GM13976 (cell line): ENCODE data around the gene DISC1.

Source experiments
- DNase-seq: peaks from one replicate; pipeline ENCODE4 v3.0.0; 2012; ENCODE audit warnings: low spot score
- in situ Hi-C: fragments of 300-500 bp; cut with MboI; formaldehyde crosslinking; loops from one replicate; pipeline ENCODE4 v1.12.0; 2022; ENCODE audit warnings: low sequenced_read_pairs, mixed read lengths, inconsistent platforms; ENCODE audit not compliant: unreplicated experiment
- TF ChIP-seq, protein P1 (sequence below): IDR thresholded peaks from 2 replicates; pipeline ENCODE4 v1.5.1; 2012; ENCODE audit warnings: borderline replicate concordance, mild to moderate bottlenecking; ENCODE audit not compliant: insufficient read depth; ENCODE audit errors: extremely low read depth, missing control alignments, control extremely low read depth

DISC1 gene

DNA sequence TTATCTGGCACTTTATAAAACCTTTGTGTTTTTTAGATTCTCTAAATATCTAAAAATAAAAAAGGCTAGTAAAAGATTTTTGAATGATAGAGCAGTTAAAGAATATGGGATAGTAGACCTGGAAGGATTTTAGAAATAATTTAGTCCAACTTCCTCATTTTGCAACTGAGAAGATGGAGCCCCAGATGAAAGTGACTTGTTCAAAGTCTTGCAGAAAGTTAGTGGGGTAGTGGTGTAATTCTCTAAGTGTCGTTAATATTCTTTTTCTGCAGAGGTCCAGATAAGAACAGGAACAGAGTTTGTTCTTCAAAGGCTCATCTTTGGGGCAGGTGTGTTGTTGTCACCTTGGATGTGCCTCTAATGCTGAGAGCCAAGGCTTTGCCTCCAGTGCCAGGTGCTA, 159.5 kb downstream of the DISC1 start:
- TF ChIP-seq, protein P1, sequence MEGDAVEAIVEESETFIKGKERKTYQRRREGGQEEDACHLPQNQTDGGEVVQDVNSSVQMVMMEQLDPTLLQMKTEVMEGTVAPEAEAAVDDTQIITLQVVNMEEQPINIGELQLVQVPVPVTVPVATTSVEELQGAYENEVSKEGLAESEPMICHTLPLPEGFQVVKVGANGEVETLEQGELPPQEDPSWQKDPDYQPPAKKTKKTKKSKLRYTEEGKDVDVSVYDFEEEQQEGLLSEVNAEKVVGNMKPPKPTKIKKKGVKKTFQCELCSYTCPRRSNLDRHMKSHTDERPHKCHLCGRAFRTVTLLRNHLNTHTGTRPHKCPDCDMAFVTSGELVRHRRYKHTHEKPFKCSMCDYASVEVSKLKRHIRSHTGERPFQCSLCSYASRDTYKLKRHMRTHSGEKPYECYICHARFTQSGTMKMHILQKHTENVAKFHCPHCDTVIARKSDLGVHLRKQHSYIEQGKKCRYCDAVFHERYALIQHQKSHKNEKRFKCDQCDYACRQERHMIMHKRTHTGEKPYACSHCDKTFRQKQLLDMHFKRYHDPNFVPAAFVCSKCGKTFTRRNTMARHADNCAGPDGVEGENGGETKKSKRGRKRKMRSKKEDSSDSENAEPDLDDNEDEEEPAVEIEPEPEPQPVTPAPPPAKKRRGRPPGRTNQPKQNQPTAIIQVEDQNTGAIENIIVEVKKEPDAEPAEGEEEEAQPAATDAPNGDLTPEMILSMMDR: no peak
- DNase-seq: no peak
- in situ Hi-C loops: no loop called here

DNA sequence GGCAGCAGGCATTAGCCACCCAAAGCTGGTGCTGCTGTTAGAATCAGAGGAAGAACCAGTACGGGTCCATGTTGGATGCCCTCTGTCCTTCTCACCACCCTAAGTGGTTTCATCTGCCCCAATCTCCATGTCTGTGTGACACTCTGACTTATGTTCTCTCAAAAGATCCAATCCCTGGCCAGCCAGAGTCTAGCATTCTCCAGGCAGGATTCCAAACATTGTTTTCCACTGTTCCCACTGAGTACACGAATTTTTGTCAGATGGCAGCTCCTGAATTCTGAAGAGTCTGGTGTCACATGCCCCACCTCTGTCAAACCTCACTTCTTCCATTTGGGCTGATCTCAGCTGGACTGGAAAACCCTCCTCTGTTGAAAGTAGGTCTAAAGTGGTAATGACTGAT, 166.0 kb downstream of the DISC1 start:
- in situ Hi-C loops: no loop called here
- DNase-seq: no peak
- TF ChIP-seq, protein P1: no peak

DNA sequence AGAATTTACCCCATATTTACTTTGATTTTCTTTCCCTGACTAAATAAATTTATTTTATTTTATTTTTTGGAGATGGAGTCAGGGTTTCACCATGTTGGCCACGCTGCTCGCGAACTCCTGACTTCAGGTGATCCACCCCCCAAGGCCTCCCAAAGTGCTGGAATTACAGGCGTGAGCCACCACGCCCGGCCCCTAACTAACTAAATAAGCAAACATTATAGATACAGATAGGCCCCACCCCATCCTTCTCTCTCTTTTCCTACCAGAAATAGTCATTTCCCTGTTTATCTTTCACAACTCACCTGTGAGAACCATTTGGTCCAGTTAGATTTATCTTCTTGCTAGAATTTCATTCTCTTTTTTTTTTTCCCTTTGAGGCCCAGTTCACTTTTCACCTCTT, 167.3 kb downstream of the DISC1 start:
- TF ChIP-seq, protein P1: no peak
- in situ Hi-C loops: no loop called here

DNA sequence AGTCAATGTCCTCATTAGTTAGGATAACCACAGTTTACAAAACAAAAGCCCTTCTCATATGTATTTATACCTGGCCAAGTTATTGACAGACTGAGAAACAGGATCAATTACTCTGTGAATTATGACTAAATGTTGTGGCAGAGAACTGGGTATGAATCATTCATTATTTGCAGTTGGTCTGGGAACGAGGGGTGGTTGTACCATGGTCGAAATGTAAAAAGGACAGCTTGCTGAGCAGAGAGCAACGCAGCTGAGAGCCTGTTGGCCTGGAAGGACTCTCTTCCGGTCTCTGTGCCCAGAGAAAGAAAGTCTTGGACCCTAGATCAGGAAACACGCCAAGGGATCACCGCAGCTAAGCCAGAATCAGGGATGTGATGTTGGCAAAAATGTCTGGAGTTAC, 169.6 kb downstream of the DISC1 start:
- in situ Hi-C loops: no loop called here
- TF ChIP-seq, protein P1: no peak
- no peak for DNase-seq

More for the DNA sequence above, 167.3 kb downstream of the DISC1 start:
- DNase-seq: no peak

DNA sequence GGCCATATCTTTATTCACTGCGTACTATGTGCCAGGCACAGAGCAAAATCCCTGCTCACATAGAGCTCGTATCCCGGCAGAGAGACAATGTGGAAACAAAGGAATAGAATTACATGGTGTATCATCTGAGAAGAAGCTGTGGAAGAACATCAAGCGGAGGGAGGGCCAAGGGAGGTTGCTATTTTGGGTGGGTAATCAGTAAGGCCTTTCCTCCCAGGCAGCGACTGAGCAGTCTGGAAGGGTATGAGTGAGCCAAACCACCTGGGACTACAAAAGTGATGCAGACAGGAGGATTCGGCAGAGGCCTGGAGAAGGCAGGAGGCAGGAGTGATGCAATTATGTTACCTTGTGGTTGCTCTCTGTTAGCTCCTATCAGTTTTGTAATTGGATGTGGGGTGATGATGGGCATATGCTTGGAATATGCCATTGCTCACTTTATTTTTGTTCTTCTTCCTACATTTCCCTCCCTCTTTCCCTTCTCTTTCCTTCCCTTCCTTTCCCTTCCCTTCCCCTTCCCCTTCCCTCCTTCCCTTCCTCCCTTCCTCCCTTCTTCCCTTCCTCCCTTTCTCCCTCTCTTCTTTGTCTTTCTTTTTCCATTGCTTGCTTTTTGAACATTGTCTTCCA, 172.9 kb downstream of the DISC1 start:
- in situ Hi-C loops: no loop called here
- TF ChIP-seq, protein P1: no peak
- DNase-seq: no peak

DNA sequence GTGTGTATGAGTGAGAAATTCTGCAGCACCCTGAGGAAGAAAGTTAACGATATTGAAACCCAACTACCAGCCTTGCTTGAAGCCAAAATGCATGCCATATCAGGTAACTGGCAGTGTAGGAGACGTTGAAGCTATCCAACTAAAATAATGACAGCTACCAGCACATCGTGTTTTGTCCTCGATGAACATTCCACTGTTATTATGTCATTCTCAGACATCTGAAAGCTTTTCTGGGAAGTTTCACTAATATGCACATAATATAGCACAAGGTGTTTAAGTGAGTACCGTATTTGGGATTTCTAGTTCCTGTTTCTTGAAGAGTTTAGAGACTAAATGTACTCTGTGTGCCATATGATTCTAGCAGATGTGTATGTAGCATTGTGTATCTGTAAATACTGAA, 173.5 kb downstream of the DISC1 start:
- in situ Hi-C loops: no loop called here
- DNase-seq: no peak
- TF ChIP-seq, protein P1: no peak

DNA sequence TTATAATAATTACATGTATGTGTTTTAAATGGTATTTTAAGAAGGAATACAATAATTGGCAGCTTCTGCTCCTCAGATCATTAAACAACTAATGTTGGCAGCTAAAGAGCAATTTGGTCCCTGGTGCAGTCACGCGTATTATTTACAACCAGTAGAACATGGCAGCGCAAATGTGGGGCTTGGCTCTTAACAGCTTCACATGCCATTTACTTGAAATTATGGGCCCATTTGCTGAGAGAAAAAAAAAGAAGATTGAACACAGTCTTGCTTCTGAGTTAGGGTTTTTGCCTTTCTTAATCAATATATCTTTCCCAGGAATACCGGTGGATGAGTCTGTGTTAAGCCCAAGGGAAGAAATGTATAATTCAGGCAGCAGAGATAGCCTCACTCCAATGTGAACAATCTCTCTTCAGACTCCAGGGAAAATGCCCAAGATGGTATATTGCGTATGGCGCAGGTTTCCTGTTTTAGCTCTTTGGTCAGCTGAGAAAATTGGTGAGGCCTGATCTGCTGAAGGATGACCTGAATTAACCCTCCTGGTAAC, 174.5 kb downstream of the DISC1 start:
- in situ Hi-C loops: no loop called here
- no peak for DNase-seq
- TF ChIP-seq, protein P1: no peak
